Measurements from ENCODE around the gene TLCD5. TPM values are rescaled to one million over a fixed set of nuclear protein-coding genes. Genes with fewer than 3 reads are reported as not detected.

TLCD5 gene
- total RNA-seq, 1 donor from 2014 or later = 5.2 TPM

DNA sequence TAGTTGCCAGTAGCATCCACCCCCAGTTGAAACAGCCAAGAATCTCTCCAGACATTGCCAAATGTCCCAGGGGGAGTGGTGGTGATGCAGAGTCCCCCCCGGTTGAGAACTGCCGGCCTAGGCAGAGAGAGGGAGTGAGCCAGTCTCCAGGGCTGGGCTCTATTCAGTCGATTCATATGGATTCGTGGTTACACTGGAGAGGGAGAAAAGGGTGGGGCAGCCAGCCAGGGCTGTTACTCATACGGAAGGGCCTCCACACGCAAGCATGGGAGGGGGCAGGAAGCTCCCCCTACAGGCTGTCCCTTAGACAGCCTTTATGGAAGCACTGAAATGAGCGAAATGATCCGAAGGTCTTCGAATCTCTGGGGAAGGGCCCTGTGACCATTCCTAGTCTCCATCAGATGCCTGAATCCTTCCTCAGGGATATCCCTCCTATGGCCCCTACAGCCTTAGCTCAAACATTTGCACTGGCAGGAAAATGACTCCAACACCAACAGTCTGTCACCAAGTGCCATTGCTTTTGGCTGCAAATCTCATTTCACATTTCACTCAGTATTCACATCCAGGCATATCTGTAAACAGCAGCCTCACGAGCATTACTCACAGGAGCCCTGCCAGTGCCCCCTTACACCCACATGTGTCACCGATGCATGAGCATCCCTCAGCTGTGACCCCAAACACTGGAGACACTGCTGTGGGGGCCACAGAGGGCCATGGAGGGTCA, 18.4 kb upstream of the TLCD5 start:
- Histone ChIP-seq H3K4me3 (ENCODE audit: low read length in 3 of 3) (no peak overlapping the region), H3K9me3 (ENCODE audit: control insufficient read depth in 3 of 3, low read length in 3 of 3) (no peaks in the 10 kb centered on the region), H3K27ac (ENCODE audit: low read depth, low read length) (no peak overlapping the region), H3K4me1 (ENCODE audit: control insufficient read depth in 3 of 3, insufficient read depth in 3 of 3, low read length in 3 of 3) (no peaks in the 10 kb centered on the region), H3K36me3 (ENCODE audit: control insufficient read depth in 3 of 3, insufficient read depth in 3 of 3, low read length in 3 of 3) (no peaks in the 10 kb centered on the region), H3K27me3 (ENCODE audit: control insufficient read depth in 3 of 3, insufficient read depth in 3 of 3, low read length in 3 of 3) (peaks cover 0 to 15% (median 12%) of the 10 kb centered on the region in 3 donors), H3K9ac (ENCODE audit: low read depth in 1 of 3, low read length in 3 of 3) (no peak overlapping the region)

DNA sequence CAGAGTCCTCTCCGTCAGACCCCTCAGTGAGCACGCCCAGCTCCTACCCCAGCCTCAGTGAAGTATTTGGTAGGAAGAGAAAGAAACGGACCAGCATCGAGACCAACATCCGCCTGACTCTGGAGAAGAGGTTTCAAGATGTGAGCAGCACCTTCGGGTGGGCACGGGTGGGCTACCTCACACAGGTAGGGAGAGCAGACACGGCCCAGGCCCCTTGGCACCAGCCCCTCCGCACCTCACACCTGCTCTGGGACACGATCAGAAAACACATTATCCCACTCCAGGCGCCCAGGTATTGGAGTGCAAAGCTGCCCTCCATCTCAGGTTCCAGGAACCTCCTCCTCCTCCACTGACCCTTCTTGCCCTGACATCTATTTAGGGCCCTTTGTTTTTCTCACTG, 17.6 kb upstream of the TLCD5 start:
- Histone ChIP-seq H3K9me3 (ENCODE audit: control insufficient read depth in 3 of 3, low read length in 3 of 3) (no peaks in the 10 kb centered on the region), H3K9ac (ENCODE audit: low read depth in 1 of 3, low read length in 3 of 3) (no peak overlapping the region), H3K27ac (ENCODE audit: low read depth, low read length) (no peak overlapping the region), H3K4me3 (ENCODE audit: low read length in 3 of 3) (no peak overlapping the region), H3K36me3 (ENCODE audit: control insufficient read depth in 3 of 3, insufficient read depth in 3 of 3, low read length in 3 of 3) (no peaks in the 10 kb centered on the region), H3K27me3 (ENCODE audit: control insufficient read depth in 3 of 3, insufficient read depth in 3 of 3, low read length in 3 of 3) (peaks cover 0 to 15% (median 12%) of the 10 kb centered on the region in 3 donors), H3K4me1 (ENCODE audit: control insufficient read depth in 3 of 3, insufficient read depth in 3 of 3, low read length in 3 of 3) (no peaks in the 10 kb centered on the region)

DNA sequence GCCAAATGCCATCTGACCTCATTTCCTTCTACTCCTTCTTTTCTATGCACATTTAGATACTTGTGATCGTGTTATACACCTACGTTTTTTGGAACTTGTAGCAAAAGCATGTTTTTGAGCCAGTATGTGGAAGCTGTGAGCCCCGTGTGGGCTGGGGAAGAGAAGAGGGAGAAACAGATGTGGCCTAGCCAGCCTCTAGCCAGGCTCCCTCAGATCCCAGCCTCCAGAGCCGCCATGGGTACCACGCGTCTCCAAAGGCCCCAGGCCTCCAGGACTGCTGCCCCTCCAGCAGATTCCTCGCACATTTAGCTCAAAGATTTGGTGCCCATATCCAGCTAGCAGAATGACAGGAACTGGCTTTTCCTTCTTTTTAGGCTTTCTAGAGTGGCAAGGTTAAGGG, 17.0 kb upstream of the TLCD5 start:
- Histone ChIP-seq H3K4me3 (ENCODE audit: low read length in 3 of 3) (no peak overlapping the region), H3K9ac (ENCODE audit: low read depth in 1 of 3, low read length in 3 of 3) (no peak overlapping the region), H3K9me3 (ENCODE audit: control insufficient read depth in 3 of 3, low read length in 3 of 3) (no peaks in the 10 kb centered on the region), H3K27ac (ENCODE audit: low read depth, low read length) (no peak overlapping the region), H3K4me1 (ENCODE audit: control insufficient read depth in 3 of 3, insufficient read depth in 3 of 3, low read length in 3 of 3) (no peaks in the 10 kb centered on the region), H3K27me3 (ENCODE audit: control insufficient read depth in 3 of 3, insufficient read depth in 3 of 3, low read length in 3 of 3) (peaks cover 0 to 15% (median 12%) of the 10 kb centered on the region in 3 donors), H3K36me3 (ENCODE audit: control insufficient read depth in 3 of 3, insufficient read depth in 3 of 3, low read length in 3 of 3) (no peaks in the 10 kb centered on the region)

GRCh38 chr11:120310870-120311269, 14.2 kb upstream of the TLCD5 start:
- no peaks in the 10 kb centered on the region for H3K36me3 ChIP-seq (ENCODE audit: control insufficient read depth in 3 of 3, insufficient read depth in 3 of 3, low read length in 3 of 3)
- peaks cover 0 to 13% (median 6%) of the 10 kb centered on the region in 3 donors for H3K27me3 ChIP-seq (ENCODE audit: control insufficient read depth in 3 of 3, insufficient read depth in 3 of 3, low read length in 3 of 3)
- H3K9ac ChIP-seq (ENCODE audit: low read depth in 1 of 3, low read length in 3 of 3) = no peak overlapping the region
- no peaks in the 10 kb centered on the region for H3K4me1 ChIP-seq (ENCODE audit: control insufficient read depth in 3 of 3, insufficient read depth in 3 of 3, low read length in 3 of 3)
- no peak overlapping the region for H3K27ac ChIP-seq (ENCODE audit: low read depth, low read length)
- no peaks in the 10 kb centered on the region for H3K9me3 ChIP-seq (ENCODE audit: control insufficient read depth in 3 of 3, low read length in 3 of 3)
- no peak overlapping the region for H3K4me3 ChIP-seq (ENCODE audit: low read length in 3 of 3)

- H3K36me3 ChIP-seq (ENCODE audit: control insufficient read depth in 3 of 3, insufficient read depth in 3 of 3, low read length in 3 of 3) = no peaks in the 10 kb centered on the region
- H3K27me3 ChIP-seq (ENCODE audit: control insufficient read depth in 3 of 3, insufficient read depth in 3 of 3, low read length in 3 of 3) = peaks cover 0 to 10% (median 6%) of the 10 kb centered on the region in 3 donors
- H3K4me3 ChIP-seq (ENCODE audit: low read length in 3 of 3) = no peak overlapping the region
- H3K4me1 ChIP-seq (ENCODE audit: control insufficient read depth in 3 of 3, insufficient read depth in 3 of 3, low read length in 3 of 3) = peaks cover 0 to 12% (median 2%) of the 10 kb centered on the region in 3 donors
- no peaks in the 10 kb centered on the region for H3K9me3 ChIP-seq (ENCODE audit: control insufficient read depth in 3 of 3, low read length in 3 of 3)
- no peak overlapping the region for H3K9ac ChIP-seq (ENCODE audit: low read depth in 1 of 3, low read length in 3 of 3)
- no peak overlapping the region for H3K27ac ChIP-seq (ENCODE audit: low read depth, low read length)
These were observed 10.2 kb upstream of the TLCD5 start for GRCh38 chr11:120314861-120315260.

GRCh38 chr11:120316880-120317688, 8.0 kb upstream of the TLCD5 start:
- peaks cover 0 to 12% (median 2%) of the 10 kb centered on the region in 3 donors for H3K4me1 ChIP-seq (ENCODE audit: control insufficient read depth in 3 of 3, insufficient read depth in 3 of 3, low read length in 3 of 3)
- H3K9ac ChIP-seq (ENCODE audit: low read depth in 1 of 3, low read length in 3 of 3) = no peak overlapping the region
- peaks cover 0 to 10% (median 3%) of the 10 kb centered on the region in 3 donors for H3K27me3 ChIP-seq (ENCODE audit: control insufficient read depth in 3 of 3, insufficient read depth in 3 of 3, low read length in 3 of 3)
- H3K27ac ChIP-seq (ENCODE audit: low read depth, low read length) = no peak overlapping the region
- H3K4me3 ChIP-seq (ENCODE audit: low read length in 3 of 3) = no peak overlapping the region
- no peaks in the 10 kb centered on the region for H3K36me3 ChIP-seq (ENCODE audit: control insufficient read depth in 3 of 3, insufficient read depth in 3 of 3, low read length in 3 of 3)
- H3K9me3 ChIP-seq (ENCODE audit: control insufficient read depth in 3 of 3, low read length in 3 of 3) = no peaks in the 10 kb centered on the region

- Histone ChIP-seq H3K27me3 (ENCODE audit: control insufficient read depth in 3 of 3, insufficient read depth in 3 of 3, low read length in 3 of 3) (peaks cover 0 to 10% (median 3%) of the 10 kb centered on the region in 3 donors), H3K9me3 (ENCODE audit: control insufficient read depth in 3 of 3, low read length in 3 of 3) (no peaks in the 10 kb centered on the region), H3K27ac (ENCODE audit: low read depth, low read length) (no peak overlapping the region), H3K9ac (ENCODE audit: low read depth in 1 of 3, low read length in 3 of 3) (no peak overlapping the region), H3K4me3 (ENCODE audit: low read length in 3 of 3) (no peak overlapping the region), H3K4me1 (ENCODE audit: control insufficient read depth in 3 of 3, insufficient read depth in 3 of 3, low read length in 3 of 3) (peaks cover 0 to 12% (median 2%) of the 10 kb centered on the region in 3 donors), H3K36me3 (ENCODE audit: control insufficient read depth in 3 of 3, insufficient read depth in 3 of 3, low read length in 3 of 3) (no peaks in the 10 kb centered on the region)
These were observed 7.2 kb upstream of the TLCD5 start for GRCh38 chr11:120317689-120318480.

DNA sequence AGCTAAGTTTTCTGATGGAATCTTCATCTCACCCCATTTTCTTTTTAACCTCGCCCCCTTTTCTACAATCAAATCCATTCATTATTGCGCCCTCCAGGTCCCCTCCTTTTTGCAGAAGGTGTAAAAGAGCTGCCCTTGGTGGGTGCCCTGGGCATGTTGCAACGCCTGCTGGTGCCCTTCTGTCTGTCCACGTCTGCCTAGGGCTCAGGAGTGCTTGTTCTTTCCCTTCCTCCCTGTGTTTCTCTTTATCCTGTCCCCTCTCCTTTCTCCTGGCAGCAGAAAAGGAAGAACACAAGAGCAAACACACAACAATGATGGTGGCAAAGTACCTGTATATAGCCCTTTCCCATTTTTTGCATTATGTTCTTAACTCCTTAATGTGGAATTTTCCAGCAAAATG, 6.2 kb upstream of the TLCD5 start:
- Histone ChIP-seq H3K4me1 (ENCODE audit: control insufficient read depth in 3 of 3, insufficient read depth in 3 of 3, low read length in 3 of 3) (peaks cover 0 to 12% (median 2%) of the 10 kb centered on the region in 3 donors), H3K27me3 (ENCODE audit: control insufficient read depth in 3 of 3, insufficient read depth in 3 of 3, low read length in 3 of 3) (peaks cover 3 to 10% (median 3%) of the 10 kb centered on the region in 3 donors), H3K9me3 (ENCODE audit: control insufficient read depth in 3 of 3, low read length in 3 of 3) (no peaks in the 10 kb centered on the region), H3K27ac (ENCODE audit: low read depth, low read length) (no peak overlapping the region), H3K36me3 (ENCODE audit: control insufficient read depth in 3 of 3, insufficient read depth in 3 of 3, low read length in 3 of 3) (no peaks in the 10 kb centered on the region), H3K4me3 (ENCODE audit: low read length in 3 of 3) (no peak overlapping the region), H3K9ac (ENCODE audit: low read depth in 1 of 3, low read length in 3 of 3) (no peak overlapping the region)

GRCh38 chr11:120326228-120326627, 1.1 kb downstream of the TLCD5 start:
- H3K36me3 ChIP-seq (ENCODE audit: control insufficient read depth in 3 of 3, insufficient read depth in 3 of 3, low read length in 3 of 3) = peaks cover 0 to 8% (median 0%) of the 10 kb centered on the region in 3 donors
- H3K27ac ChIP-seq (ENCODE audit: low read depth, low read length) = peak overlapping the region; percentile 61
- peak overlapping the region in 1 of 3 donors; percentile 76 for H3K4me3 ChIP-seq (ENCODE audit: low read length in 3 of 3)
- peaks cover 3 to 9% (median 6%) of the 10 kb centered on the region in 3 donors for H3K4me1 ChIP-seq (ENCODE audit: control insufficient read depth in 3 of 3, insufficient read depth in 3 of 3, low read length in 3 of 3)
- H3K9me3 ChIP-seq (ENCODE audit: control insufficient read depth in 3 of 3, low read length in 3 of 3) = no peaks in the 10 kb centered on the region
- H3K27me3 ChIP-seq (ENCODE audit: control insufficient read depth in 3 of 3, insufficient read depth in 3 of 3, low read length in 3 of 3) = peaks cover 0 to 7% (median 0%) of the 10 kb centered on the region in 3 donors
- H3K9ac ChIP-seq (ENCODE audit: low read depth in 1 of 3, low read length in 3 of 3) = no peak overlapping the region
